ENCODE measurements around the gene FAM156A.
"Not testable (repeated sequence)": the region's sequence is repeated elsewhere in the genome, so short reads cannot be mapped to it uniquely, and the experiment has no call there.

Gene FAM156A

GRCh38 chrX:52958113-52958959 is at the start of gene FAM156A:
Gene FAM156A, minus strand, starts transcription at chrX:52958518. Its CDS starts 9,930 bp downstream, at chrX:52948588.
- not testable (repeated sequence) for DNase-seq (ENCODE audit: low spot score in 2 of 2); H3K27ac Mint-ChIP-seq (ENCODE audit: low read depth); H3K4me1 Mint-ChIP-seq; H3K9me3 Mint-ChIP-seq; H3K4me3 Mint-ChIP-seq; H3K36me3 Mint-ChIP-seq (ENCODE audit: insufficient read depth); H3K27me3 Mint-ChIP-seq
- peak; percentile 85 for ATAC-seq (replicated peaks; ENCODE audit: extremely low read depth, poor library complexity, severe bottlenecking)

- Mint-ChIP-seq H3K4me3 (no peak overlapping the region), H3K27ac (ENCODE audit: low read depth) (no peak overlapping the region), H3K36me3 (ENCODE audit: insufficient read depth) (no peaks in the 10 kb centered on the region), H3K9me3 (no peaks in the 10 kb centered on the region), H3K27me3 (peaks cover 28% of the 10 kb centered on the region), H3K4me1 (no peaks in the 10 kb centered on the region)
- ATAC-seq (replicated peaks; ENCODE audit: extremely low read depth, poor library complexity, severe bottlenecking) (no peak), DNase-seq (ENCODE audit: low spot score in 2 of 2) (no peak)
These were observed 47.0 kb upstream of the FAM156A start for GRCh38 chrX:53005327-53005726.

DNA sequence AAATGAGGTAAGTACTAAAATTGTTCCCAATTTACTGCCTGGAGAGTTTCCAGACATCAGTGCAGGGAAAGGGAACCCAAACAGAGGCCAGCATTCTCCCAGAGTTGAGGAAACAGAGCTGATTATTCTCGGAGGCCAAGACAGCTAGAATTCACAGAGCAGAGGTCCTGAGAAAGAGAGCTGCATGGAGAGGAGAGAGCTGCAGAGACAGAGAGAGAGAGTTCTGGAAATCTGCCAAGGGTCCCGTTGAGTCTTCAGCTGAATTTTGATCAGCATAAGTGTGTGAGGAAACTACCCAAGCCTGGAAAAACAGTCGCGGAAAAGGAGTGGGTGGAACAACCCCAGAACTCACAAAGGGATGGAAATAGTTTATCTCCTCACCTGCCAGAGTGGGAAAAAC is 46.5 kb upstream of the FAM156A start:
- no peak overlapping the region for H3K27ac Mint-ChIP-seq (ENCODE audit: low read depth)
- H3K4me3 Mint-ChIP-seq, result no peak overlapping the region
- no peaks in the 10 kb centered on the region for H3K9me3 Mint-ChIP-seq
- DNase-seq (ENCODE audit: low spot score in 2 of 2) (no peak), ATAC-seq (replicated peaks; ENCODE audit: extremely low read depth, poor library complexity, severe bottlenecking) (no peak)
- H3K27me3 Mint-ChIP-seq, result peaks cover 28% of the 10 kb centered on the region
- H3K4me1 Mint-ChIP-seq, result no peaks in the 10 kb centered on the region
- no peaks in the 10 kb centered on the region for H3K36me3 Mint-ChIP-seq (ENCODE audit: insufficient read depth)

DNA sequence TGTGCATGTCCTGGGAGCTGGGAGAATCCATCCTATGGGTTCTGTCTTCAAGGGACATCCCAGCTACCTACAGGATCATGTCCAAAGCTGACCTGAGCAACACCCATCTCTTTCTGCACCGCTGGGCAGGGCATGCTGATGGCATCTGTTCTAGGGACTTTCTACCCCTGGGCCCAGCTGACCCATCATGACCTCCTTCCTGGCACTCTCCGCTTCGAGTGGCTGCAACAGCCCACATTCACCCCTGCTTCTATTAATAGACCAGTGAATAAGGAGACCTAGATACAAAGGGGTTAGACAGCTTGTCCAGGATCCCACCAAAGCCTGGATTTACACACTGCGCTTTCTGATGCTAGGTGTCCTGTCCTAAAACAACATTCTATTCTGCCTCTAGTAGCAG is 45.7 kb upstream of the FAM156A start:
- Mint-ChIP-seq H3K4me1 (no peaks in the 10 kb centered on the region), H3K27me3 (peaks cover 28% of the 10 kb centered on the region), H3K27ac (ENCODE audit: low read depth) (no peak overlapping the region), H3K9me3 (no peaks in the 10 kb centered on the region), H3K36me3 (ENCODE audit: insufficient read depth) (no peaks in the 10 kb centered on the region), H3K4me3 (no peak overlapping the region)
- DNase-seq (ENCODE audit: low spot score in 2 of 2) (no peak), ATAC-seq (replicated peaks; ENCODE audit: extremely low read depth, poor library complexity, severe bottlenecking) (no peak)

DNA sequence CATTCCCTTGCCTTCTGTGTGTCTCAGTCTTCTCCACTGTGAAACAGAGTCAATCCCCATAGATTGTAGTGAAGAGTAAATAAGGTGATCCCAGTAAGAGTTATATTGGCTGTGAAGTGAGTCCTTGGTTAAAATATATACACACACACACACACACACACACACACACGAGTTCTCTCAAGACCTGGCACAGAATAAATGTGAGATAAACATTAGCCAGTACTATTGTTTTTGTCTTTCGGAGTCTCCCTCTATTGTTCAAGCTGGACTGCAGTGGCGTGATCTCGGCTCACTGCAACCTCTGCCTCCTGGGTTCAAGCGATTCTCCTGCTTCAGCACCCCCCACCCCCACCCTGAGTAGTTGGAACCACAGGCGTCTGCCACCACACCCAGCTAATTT is 44.8 kb upstream of the FAM156A start:
- H3K27me3 Mint-ChIP-seq, result peaks cover 28% of the 10 kb centered on the region
- ATAC-seq (replicated peaks; ENCODE audit: extremely low read depth, poor library complexity, severe bottlenecking) (no peak), DNase-seq (ENCODE audit: low spot score in 2 of 2) (no peak)
- H3K4me1 Mint-ChIP-seq, result no peaks in the 10 kb centered on the region
- H3K27ac Mint-ChIP-seq (ENCODE audit: low read depth), result no peak overlapping the region
- H3K36me3 Mint-ChIP-seq (ENCODE audit: insufficient read depth), result no peaks in the 10 kb centered on the region
- H3K4me3 Mint-ChIP-seq, result no peak overlapping the region
- H3K9me3 Mint-ChIP-seq, result no peaks in the 10 kb centered on the region

DNA sequence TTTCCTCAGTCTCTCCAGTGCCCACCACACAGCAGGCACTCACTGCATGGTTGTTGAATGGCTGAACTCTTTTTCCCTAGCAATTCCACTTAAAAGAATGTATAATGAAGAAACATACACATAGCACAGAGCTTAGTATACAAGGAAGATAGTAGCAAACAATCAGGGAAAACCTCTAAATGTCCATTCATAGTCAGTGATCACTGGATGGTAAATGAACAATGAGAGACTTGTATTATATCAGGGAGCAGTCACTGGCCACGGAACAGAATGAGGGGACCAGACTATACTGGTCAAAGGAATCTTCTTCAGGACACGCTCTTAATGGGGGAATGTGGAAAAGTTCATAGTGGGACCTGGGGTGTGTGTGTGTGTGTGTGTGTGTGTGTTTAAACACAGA is 43.6 kb upstream of the FAM156A start:
- no peak for DNase-seq (ENCODE audit: low spot score in 2 of 2)
- peaks cover 28% of the 10 kb centered on the region for H3K27me3 Mint-ChIP-seq
- H3K9me3 Mint-ChIP-seq, result no peaks in the 10 kb centered on the region
- H3K27ac Mint-ChIP-seq (ENCODE audit: low read depth), result no peak overlapping the region
- no peak for ATAC-seq (replicated peaks; ENCODE audit: extremely low read depth, poor library complexity, severe bottlenecking)
- no peak overlapping the region for H3K4me3 Mint-ChIP-seq
- H3K36me3 Mint-ChIP-seq (ENCODE audit: insufficient read depth), result no peaks in the 10 kb centered on the region
- no peaks in the 10 kb centered on the region for H3K4me1 Mint-ChIP-seq

- no peak overlapping the region for H3K27ac Mint-ChIP-seq (ENCODE audit: low read depth)
- peaks cover under 1% of the 10 kb centered on the region for H3K36me3 Mint-ChIP-seq (ENCODE audit: insufficient read depth)
- ATAC-seq (replicated peaks; ENCODE audit: extremely low read depth, poor library complexity, severe bottlenecking) (peak; percentile 49), DNase-seq (ENCODE audit: low spot score in 2 of 2) (no peak)
- no peaks in the 10 kb centered on the region for H3K9me3 Mint-ChIP-seq
- peak overlapping the region; percentile 18 for H3K4me3 Mint-ChIP-seq
- H3K27me3 Mint-ChIP-seq, result peaks cover 28% of the 10 kb centered on the region
- H3K4me1 Mint-ChIP-seq, result no peaks in the 10 kb centered on the region
These were observed 42.3 kb upstream of the FAM156A start for GRCh38 chrX:53000447-53001135.

- Mint-ChIP-seq H3K4me1 (peaks cover 13% of the 10 kb centered on the region), H3K27me3 (peaks cover 2% of the 10 kb centered on the region), H3K27ac (ENCODE audit: low read depth) (peak overlapping the region; percentile 97), H3K36me3 (ENCODE audit: insufficient read depth) (peaks cover 8% of the 10 kb centered on the region), H3K4me3 (peak overlapping the region; percentile 89), H3K9me3 (no peaks in the 10 kb centered on the region)
- no peak for ATAC-seq (replicated peaks; ENCODE audit: extremely low read depth, poor library complexity, severe bottlenecking)
- DNase-seq (ENCODE audit: low spot score in 2 of 2), result no peak
These were observed 37.6 kb upstream of the FAM156A start for GRCh38 chrX:52995987-52996331.

- DNase-seq (ENCODE audit: low spot score in 2 of 2) (peak; percentile 72 to 89), ATAC-seq (replicated peaks; ENCODE audit: extremely low read depth, poor library complexity, severe bottlenecking) (peak; percentile 97)
- no peaks in the 10 kb centered on the region for H3K9me3 Mint-ChIP-seq
- no peaks in the 10 kb centered on the region for H3K27me3 Mint-ChIP-seq
- H3K36me3 Mint-ChIP-seq (ENCODE audit: insufficient read depth), result peaks cover 8% of the 10 kb centered on the region
- H3K4me1 Mint-ChIP-seq, result peaks cover 13% of the 10 kb centered on the region
- H3K27ac Mint-ChIP-seq (ENCODE audit: low read depth), result peak overlapping the region; percentile 97
- peak overlapping the region; percentile 89 for H3K4me3 Mint-ChIP-seq
These were observed 37.0 kb upstream of the FAM156A start for GRCh38 chrX:52995135-52995986.

DNA sequence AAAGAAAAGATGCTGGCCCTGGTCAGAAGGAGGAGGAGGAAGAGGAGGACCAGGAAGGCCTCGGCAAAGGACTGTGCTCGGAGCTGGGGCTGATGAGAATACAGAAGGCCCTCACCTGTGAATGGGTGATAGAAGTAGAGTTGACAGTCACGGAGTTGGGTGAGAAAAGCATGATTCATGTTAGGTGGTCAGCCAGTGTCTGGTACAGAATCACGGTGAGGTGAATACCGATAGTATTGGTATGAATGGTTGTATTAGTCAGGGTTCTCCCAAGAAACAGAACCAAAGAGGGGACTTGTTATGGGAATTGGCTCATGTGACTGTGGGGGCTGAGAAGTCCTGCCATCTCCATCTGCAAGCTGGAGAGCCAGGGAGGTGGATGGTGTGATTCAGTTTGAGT is 32.5 kb upstream of the FAM156A start:
- Mint-ChIP-seq H3K4me3 (no peak overlapping the region), H3K27me3 (no peaks in the 10 kb centered on the region), H3K9me3 (no peaks in the 10 kb centered on the region), H3K27ac (ENCODE audit: low read depth) (no peak overlapping the region), H3K36me3 (ENCODE audit: insufficient read depth) (peaks cover 8% of the 10 kb centered on the region), H3K4me1 (peaks cover 18% of the 10 kb centered on the region)
- DNase-seq (ENCODE audit: low spot score in 2 of 2) (no peak), ATAC-seq (replicated peaks; ENCODE audit: extremely low read depth, poor library complexity, severe bottlenecking) (no peak)

- ATAC-seq (replicated peaks; ENCODE audit: extremely low read depth, poor library complexity, severe bottlenecking); H3K27me3 Mint-ChIP-seq; H3K36me3 Mint-ChIP-seq (ENCODE audit: insufficient read depth); H3K4me3 Mint-ChIP-seq; H3K9me3 Mint-ChIP-seq: not testable (repeated sequence)
- peaks cover 18% of the 10 kb centered on the region for H3K4me1 Mint-ChIP-seq
- DNase-seq (ENCODE audit: low spot score in 2 of 2), result peak; percentile 10 to 16
- peak overlapping the region; percentile 58 for H3K27ac Mint-ChIP-seq (ENCODE audit: low read depth)
These were observed 31.8 kb upstream of the FAM156A start for GRCh38 chrX:52990011-52990631.

All from central memory CD8-positive, alpha-beta T cell (primary cell).